ENCODE results near the gene PHF24. TPM values are rescaled to one million over a fixed set of nuclear protein-coding genes. Genes with fewer than 3 reads are reported as not detected.
"Not testable (repeated sequence)": the region's sequence is repeated elsewhere in the genome, so short reads cannot be mapped to it uniquely, and the experiment has no call there.

The PHF24 gene
- total and polyA plus RNA-seq, 9 donors: 0.06 to 0.54 (median 0.12) TPM

GRCh38 chr9:34996905-34997279 lies 38.8 kb downstream of the PHF24 start:
- Histone ChIP-seq H3K9me3 (replicated peaks; ENCODE audit: control insufficient read depth, low read depth, low read length) (no peaks in the 10 kb centered on the region), H3K36me3 (ENCODE audit: control insufficient read depth, insufficient read depth, low read length) (peaks cover 29% of the 10 kb centered on the region), H3K4me3 (ENCODE audit: low read length) (no peak overlapping the region), H3K4me1 (ENCODE audit: control insufficient read depth, insufficient read depth, low read length) (peaks cover 52% of the 10 kb centered on the region), H3K27me3 (ENCODE audit: control insufficient read depth, insufficient read depth, low read length) (no peaks in the 10 kb centered on the region), H3K27ac (ENCODE audit: low read length) (no peak overlapping the region)
- DNase-seq: no peak
- WGBS (ENCODE audit: insufficient coverage): 82% methylated on average over 10 of the region's 10 CpGs

GRCh38 chr9:34997379-34997781 lies 39.3 kb downstream of the PHF24 start:
- Histone ChIP-seq H3K27ac (ENCODE audit: low read length) (no peak overlapping the region), H3K4me1 (ENCODE audit: control insufficient read depth, insufficient read depth, low read length) (peaks cover 47% of the 10 kb centered on the region), H3K4me3 (ENCODE audit: low read length) (no peak overlapping the region), H3K36me3 (ENCODE audit: control insufficient read depth, insufficient read depth, low read length) (peaks cover 29% of the 10 kb centered on the region), H3K9me3 (replicated peaks; ENCODE audit: control insufficient read depth, low read depth, low read length) (no peaks in the 10 kb centered on the region), H3K27me3 (ENCODE audit: control insufficient read depth, insufficient read depth, low read length) (no peaks in the 10 kb centered on the region)
- DNase-seq: no peak

- 80% methylated on average over 1 of the region's 3 CpGs for WGBS (ENCODE audit: insufficient coverage)
- peaks cover 38% of the 10 kb centered on the region for H3K4me1 ChIP-seq (ENCODE audit: control insufficient read depth, insufficient read depth, low read length)
- no peaks in the 10 kb centered on the region for H3K9me3 ChIP-seq (replicated peaks; ENCODE audit: control insufficient read depth, low read depth, low read length)
- DNase-seq: no peak
- H3K4me3 ChIP-seq (ENCODE audit: low read length): no peak overlapping the region
- H3K27ac ChIP-seq (ENCODE audit: low read length): no peak overlapping the region
- peaks cover 29% of the 10 kb centered on the region for H3K36me3 ChIP-seq (ENCODE audit: control insufficient read depth, insufficient read depth, low read length)
- no peaks in the 10 kb centered on the region for H3K27me3 ChIP-seq (ENCODE audit: control insufficient read depth, insufficient read depth, low read length)
These were observed 40.2 kb downstream of the PHF24 start for GRCh38 chr9:34998266-34998665.

- whole genome bisulfite sequencing (ENCODE audit: insufficient coverage): 83% methylated on average over 1 of the region's 2 CpGs
- Histone ChIP-seq H3K9me3 (replicated peaks; ENCODE audit: control insufficient read depth, low read depth, low read length) (no peaks in the 10 kb centered on the region), H3K27ac (ENCODE audit: low read length) (no peak overlapping the region), H3K4me3 (ENCODE audit: low read length) (no peak overlapping the region), H3K4me1 (ENCODE audit: control insufficient read depth, insufficient read depth, low read length) (peaks cover 25% of the 10 kb centered on the region), H3K27me3 (ENCODE audit: control insufficient read depth, insufficient read depth, low read length) (no peaks in the 10 kb centered on the region), H3K36me3 (ENCODE audit: control insufficient read depth, insufficient read depth, low read length) (peaks cover 29% of the 10 kb centered on the region)
- no peak for DNase-seq
These were observed 41.5 kb downstream of the PHF24 start for GRCh38 chr9:34999576-34999975.

- no peaks in the 10 kb centered on the region for H3K27me3 ChIP-seq (ENCODE audit: control insufficient read depth, insufficient read depth, low read length)
- H3K9me3 ChIP-seq (replicated peaks; ENCODE audit: control insufficient read depth, low read depth, low read length): no peaks in the 10 kb centered on the region
- peaks cover 26% of the 10 kb centered on the region for H3K36me3 ChIP-seq (ENCODE audit: control insufficient read depth, insufficient read depth, low read length)
- peaks cover 14% of the 10 kb centered on the region for H3K4me1 ChIP-seq (ENCODE audit: control insufficient read depth, insufficient read depth, low read length)
- 70% methylated on average over 5 of the region's 6 CpGs for WGBS (ENCODE audit: insufficient coverage)
- H3K4me3 ChIP-seq (ENCODE audit: low read length): no peak overlapping the region
- H3K27ac ChIP-seq (ENCODE audit: low read length): no peak overlapping the region
- DNase-seq: no peak
These were observed 42.6 kb downstream of the PHF24 start for GRCh38 chr9:35000535-35001284.

- Histone ChIP-seq H3K9me3 (replicated peaks; ENCODE audit: control insufficient read depth, low read depth, low read length) (no peaks in the 10 kb centered on the region), H3K27ac (ENCODE audit: low read length) (no peak overlapping the region), H3K4me1 (ENCODE audit: control insufficient read depth, insufficient read depth, low read length) (peaks cover 10% of the 10 kb centered on the region), H3K27me3 (ENCODE audit: control insufficient read depth, insufficient read depth, low read length) (no peaks in the 10 kb centered on the region), H3K36me3 (ENCODE audit: control insufficient read depth, insufficient read depth, low read length) (peaks cover 22% of the 10 kb centered on the region), H3K4me3 (ENCODE audit: low read length) (no peak overlapping the region)
- no CpG with 5 or more reads among the region's 2 CpGs for WGBS (ENCODE audit: insufficient coverage)
- DNase-seq: no peak
These were observed 43.2 kb downstream of the PHF24 start for GRCh38 chr9:35001285-35001677.

GRCh38 chr9:35001803-35002502 lies 43.9 kb downstream of the PHF24 start:
- Histone ChIP-seq H3K27ac (ENCODE audit: low read length) (no peak overlapping the region), H3K4me1 (ENCODE audit: control insufficient read depth, insufficient read depth, low read length) (peaks cover 3% of the 10 kb centered on the region), H3K36me3 (ENCODE audit: control insufficient read depth, insufficient read depth, low read length) (peaks cover 15% of the 10 kb centered on the region), H3K9me3 (replicated peaks; ENCODE audit: control insufficient read depth, low read depth, low read length) (no peaks in the 10 kb centered on the region), H3K27me3 (ENCODE audit: control insufficient read depth, insufficient read depth, low read length) (no peaks in the 10 kb centered on the region), H3K4me3 (ENCODE audit: low read length) (no peak overlapping the region)
- WGBS (ENCODE audit: insufficient coverage): no CpG with 5 or more reads among the region's 2 CpGs
- no peak for DNase-seq

- no peak overlapping the region for H3K4me3 ChIP-seq (ENCODE audit: low read length)
- H3K27me3 ChIP-seq (ENCODE audit: control insufficient read depth, insufficient read depth, low read length): no peaks in the 10 kb centered on the region
- H3K27ac ChIP-seq (ENCODE audit: low read length): no peak overlapping the region
- no peak for DNase-seq
- H3K9me3 ChIP-seq (replicated peaks; ENCODE audit: control insufficient read depth, low read depth, low read length): no peaks in the 10 kb centered on the region
- H3K4me1 ChIP-seq (ENCODE audit: control insufficient read depth, insufficient read depth, low read length): no peaks in the 10 kb centered on the region
- H3K36me3 ChIP-seq (ENCODE audit: control insufficient read depth, insufficient read depth, low read length): peaks cover 9% of the 10 kb centered on the region
These were observed 44.5 kb downstream of the PHF24 start for GRCh38 chr9:35002623-35003022.

- not testable (repeated sequence) for H3K36me3 ChIP-seq (ENCODE audit: control insufficient read depth, insufficient read depth, low read length); H3K4me3 ChIP-seq (ENCODE audit: low read length); H3K9me3 ChIP-seq (replicated peaks; ENCODE audit: control insufficient read depth, low read depth, low read length); DNase-seq; H3K27ac ChIP-seq (ENCODE audit: low read length); H3K27me3 ChIP-seq (ENCODE audit: control insufficient read depth, insufficient read depth, low read length); H3K4me1 ChIP-seq (ENCODE audit: control insufficient read depth, insufficient read depth, low read length)
- 87% methylated on average over 13 of the region's 14 CpGs for WGBS (ENCODE audit: insufficient coverage)
These were observed 46.2 kb downstream of the PHF24 start for GRCh38 chr9:35004299-35004698.

GRCh38 chr9:35010351-35010958 lies 52.4 kb downstream of the PHF24 start:
- Histone ChIP-seq H3K9me3 (replicated peaks; ENCODE audit: control insufficient read depth, low read depth, low read length) (peaks cover 8% of the 10 kb centered on the region), H3K36me3 (ENCODE audit: control insufficient read depth, insufficient read depth, low read length) (no peaks in the 10 kb centered on the region), H3K4me1 (ENCODE audit: control insufficient read depth, insufficient read depth, low read length) (no peaks in the 10 kb centered on the region), H3K27ac (ENCODE audit: low read length) (no peak overlapping the region), H3K27me3 (ENCODE audit: control insufficient read depth, insufficient read depth, low read length) (no peaks in the 10 kb centered on the region), H3K4me3 (ENCODE audit: low read length) (no peak overlapping the region)
- no peak for DNase-seq
- 85% methylated on average over 2 of the region's 3 CpGs for WGBS (ENCODE audit: insufficient coverage)
